Sciatic nerve (tissue), 2 donors: ENCODE data around the gene KIAA0825. TPM values are rescaled to one million over a fixed set of nuclear protein-coding genes. Genes with fewer than 3 reads are reported as not detected.

Experiments
- ATAC-seq: fragments of 200-7000 bp; cut with Tn5 transposase; one replicate; pipeline ENCODE4 v1.9.1; 2020; ENCODE audit warnings: mild to moderate bottlenecking, moderate library complexity
- DNase-seq: peaks from one replicate; pipeline ENCODE4 v3.0.0-alpha.2; 2020; ENCODE audit warnings: low spot score
- intact Hi-C: fragments of 100-400 bp; cut with DNase I; formaldehyde crosslinking; loops from one replicate; pipeline ENCODE4 v1.14.2; 2022
- total RNA-seq: library from RNA; stranded (reverse); fragmentation: NEBNext Ultra II Directional; extraction: Animal tissue kit (Norgen Biotek cat#: 25700); gene quantifications from one replicate; pipeline ENCODE4 v1.2.1, GENCODE V29; 2021
- donor health status: DM: no; HTN: no; CAD: no.
- donor health status: DM: no; HTN: no; CAD: no.

KIAA0825 gene
- total RNA-seq: 5.6 TPM

GRCh38 chr5:94618493-94619328 lies at the start of gene KIAA0825, which contains the start of gene SLF1:
TSS of gene KIAA0825 (minus strand) at chr5:94618604. CDS start at chr5:94537126, 81,478 bp downstream.
TSS of gene SLF1 (plus strand) at chr5:94618669. CDS start at chr5:94628811, 10,142 bp downstream.
- peak; percentile 99 for ATAC-seq
- intact Hi-C loops: no loop called here
- peak; percentile 89 for DNase-seq

GRCh38 chr5:94667937-94668336 lies 49.5 kb upstream of the KIAA0825 start:
- no peak for DNase-seq
- no peak for ATAC-seq
- intact Hi-C loops: no loop called here

- DNase-seq (no peak), ATAC-seq (no peak)
- intact Hi-C loops: no loop called here
Observed at GRCh38 chr5:94661086-94661485, 42.7 kb upstream of the KIAA0825 start.

GRCh38 chr5:94660506-94660905 lies 42.1 kb upstream of the KIAA0825 start:
- DNase-seq: no peak
- ATAC-seq: no peak
- intact Hi-C loops: no loop called here

- intact Hi-C loops: no loop called here
- no peak for ATAC-seq
- DNase-seq: no peak
Observed at GRCh38 chr5:94658272-94658671, 39.9 kb upstream of the KIAA0825 start.

GRCh38 chr5:94649874-94650273 lies 31.5 kb upstream of the KIAA0825 start:
- ATAC-seq: no peak
- intact Hi-C loops: no loop called here

GRCh38 chr5:94646758-94647157 lies 28.4 kb upstream of the KIAA0825 start:
- intact Hi-C loops: no loop called here
- no peak for ATAC-seq
- no peak for DNase-seq

More at GRCh38 chr5:94649874-94650273, 31.5 kb upstream of the KIAA0825 start:
- DNase-seq: no peak

- no peak for DNase-seq
- no peak for ATAC-seq
- intact Hi-C loops: no loop called here
Observed at GRCh38 chr5:94645053-94645452, 26.6 kb upstream of the KIAA0825 start.

- ATAC-seq: no peak
- intact Hi-C loops: no loop called here
- DNase-seq: no peak
Observed at GRCh38 chr5:94640176-94640575, 21.8 kb upstream of the KIAA0825 start.

- intact Hi-C loops: no loop called here
- ATAC-seq: no peak
Observed at GRCh38 chr5:94632024-94632423, 13.6 kb upstream of the KIAA0825 start.

GRCh38 chr5:94627191-94627590 lies 8.8 kb upstream of the KIAA0825 start:
- no peak for DNase-seq
- no peak for ATAC-seq
- intact Hi-C loops: no loop called here

More at GRCh38 chr5:94632024-94632423, 13.6 kb upstream of the KIAA0825 start:
- DNase-seq: no peak

- no peak for ATAC-seq
- intact Hi-C loops: no loop called here
- DNase-seq: no peak
Observed at GRCh38 chr5:94623877-94624276, 5.5 kb upstream of the KIAA0825 start.

- intact Hi-C loops: no loop called here
- no peak for DNase-seq
- ATAC-seq: no peak
Observed at GRCh38 chr5:94623011-94623410, 4.6 kb upstream of the KIAA0825 start.

GRCh38 chr5:94621763-94622162 lies 3.4 kb upstream of the KIAA0825 start:
- intact Hi-C loops: no loop called here
- no peak for DNase-seq
- ATAC-seq: no peak

- ATAC-seq (no peak), DNase-seq (no peak)
- intact Hi-C loops: no loop called here
Observed at GRCh38 chr5:94620256-94620655, 1.9 kb upstream of the KIAA0825 start.

- ATAC-seq (peak; percentile 80), DNase-seq (no peak)
- intact Hi-C loops: no loop called here
Observed at GRCh38 chr5:94618029-94618492, 343 bp downstream of the KIAA0825 start.

GRCh38 chr5:94615862-94616261 lies 2.5 kb downstream of the KIAA0825 start:
- intact Hi-C loops: no loop called here
- DNase-seq: no peak
- ATAC-seq: no peak

- ATAC-seq (no peak), DNase-seq (no peak)
- intact Hi-C loops: no loop called here
Observed at GRCh38 chr5:94614156-94614805, 4.1 kb downstream of the KIAA0825 start.

- DNase-seq: no peak
- intact Hi-C loops: no loop called here
Observed at GRCh38 chr5:94613583-94613982, 4.8 kb downstream of the KIAA0825 start.

GRCh38 chr5:94595281-94595840 lies 23.0 kb downstream of the KIAA0825 start:
- DNase-seq (no peak), ATAC-seq (no peak)
- intact Hi-C loops: no loop called here

More at GRCh38 chr5:94613583-94613982, 4.8 kb downstream of the KIAA0825 start:
- no peak for ATAC-seq
